H1 (cell line): ENCODE results near the gene ATXN2L.

Experiments
- JUND ChIP-seq: IDR thresholded peaks from 2 replicates; pipeline ENCODE4 v1.6.1; 2011; ENCODE audit warnings: mild to moderate bottlenecking, improper control_type of control experiment, low read length
- POLR2A ChIP-seq, 2 experiments: IDR thresholded peaks; 1 replicate in 1 of 2; 2 replicates in 1 of 2; pipeline ENCODE4 v1.6.1; 2011; ENCODE audit warnings: low read depth in 2 of 2, low read length in 2 of 2, mild to moderate bottlenecking in 2 of 2; ENCODE audit errors: control extremely low read depth in 1 of 2

- peak; percentile 58; the same call in 1 of the 2 replicates for TF ChIP-seq JUND
- TF ChIP-seq POLR2A (IDR thresholded peaks at IDR 0.05; ENCODE audit: control extremely low read depth in 1 of 2, low read depth in 2 of 2, low read length in 2 of 2): no peak
Observed at GRCh38 chr16:28873543-28874201, 50.9 kb downstream of the ATXN2L start.
